ENCODE measurements around the gene CHD9. TPM values are rescaled to one million over a fixed set of nuclear protein-coding genes. Genes with fewer than 3 reads are reported as not detected.

The CHD9 gene
- total RNA-seq, 4 donors from 2014 or later: 49.2 to 85.7 (median 67.7) TPM

- intact Hi-C loops (cut with DNase I; ENCODE audit: low total_unique reads): no loop called here
- H3K4me3 ChIP-seq (ENCODE audit: low read depth, poor library complexity, severe bottlenecking): no peak overlapping the region
- DNase-seq (ENCODE audit: low spot score in 2 of 2): no peak
- no peak for TF ChIP-seq POLR2A (IDR thresholded peaks at IDR 0.05)
- WGBS, 2 donors: 17 to 23% methylated on average over 2 of the region's 2 CpGs
These were observed 158.8 kb downstream of the CHD9 start for GRCh38 chr16:53213542-53213941.

- intact Hi-C loops (cut with DNase I; ENCODE audit: low total_unique reads): no loop called here
- no peak overlapping the region for H3K4me3 ChIP-seq (ENCODE audit: low read depth, poor library complexity, severe bottlenecking)
- DNase-seq (ENCODE audit: low spot score in 2 of 2): no peak
- TF ChIP-seq, protein P1, sequence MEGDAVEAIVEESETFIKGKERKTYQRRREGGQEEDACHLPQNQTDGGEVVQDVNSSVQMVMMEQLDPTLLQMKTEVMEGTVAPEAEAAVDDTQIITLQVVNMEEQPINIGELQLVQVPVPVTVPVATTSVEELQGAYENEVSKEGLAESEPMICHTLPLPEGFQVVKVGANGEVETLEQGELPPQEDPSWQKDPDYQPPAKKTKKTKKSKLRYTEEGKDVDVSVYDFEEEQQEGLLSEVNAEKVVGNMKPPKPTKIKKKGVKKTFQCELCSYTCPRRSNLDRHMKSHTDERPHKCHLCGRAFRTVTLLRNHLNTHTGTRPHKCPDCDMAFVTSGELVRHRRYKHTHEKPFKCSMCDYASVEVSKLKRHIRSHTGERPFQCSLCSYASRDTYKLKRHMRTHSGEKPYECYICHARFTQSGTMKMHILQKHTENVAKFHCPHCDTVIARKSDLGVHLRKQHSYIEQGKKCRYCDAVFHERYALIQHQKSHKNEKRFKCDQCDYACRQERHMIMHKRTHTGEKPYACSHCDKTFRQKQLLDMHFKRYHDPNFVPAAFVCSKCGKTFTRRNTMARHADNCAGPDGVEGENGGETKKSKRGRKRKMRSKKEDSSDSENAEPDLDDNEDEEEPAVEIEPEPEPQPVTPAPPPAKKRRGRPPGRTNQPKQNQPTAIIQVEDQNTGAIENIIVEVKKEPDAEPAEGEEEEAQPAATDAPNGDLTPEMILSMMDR (IDR thresholded peaks at IDR 0.05): no peak
- TF ChIP-seq POLR2A (IDR thresholded peaks at IDR 0.05): no peak
- WGBS, 2 donors: 26 to 30% methylated on average over 2 of the region's 2 CpGs
These were observed 162.0 kb downstream of the CHD9 start for GRCh38 chr16:53216798-53217197.

DNA sequence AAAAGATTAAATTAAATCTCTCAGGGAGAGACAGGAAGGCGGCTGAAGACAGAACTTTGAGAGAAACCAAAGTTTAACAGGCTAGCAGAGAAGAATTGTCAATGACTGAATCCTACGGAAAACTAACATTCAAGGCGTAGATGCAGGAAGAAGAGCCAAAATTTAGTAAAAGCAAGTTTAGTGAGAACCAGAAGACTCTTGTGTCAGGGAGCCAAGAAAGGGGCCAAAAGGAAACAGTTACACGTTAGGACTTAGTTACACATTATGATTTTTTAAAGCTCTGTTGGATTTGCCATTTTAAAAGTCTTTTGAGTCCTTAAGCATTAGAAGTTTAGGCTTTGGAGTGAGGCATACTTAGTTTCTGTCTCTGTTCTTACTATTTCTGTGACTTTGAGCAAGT is 164.6 kb downstream of the CHD9 start:
- TF ChIP-seq POLR2A (IDR thresholded peaks at IDR 0.05): no peak
- TF ChIP-seq, protein P1 (IDR thresholded peaks at IDR 0.05): no peak
- no peak overlapping the region for H3K4me3 ChIP-seq (ENCODE audit: low read depth, poor library complexity, severe bottlenecking)
- intact Hi-C loops (cut with DNase I; ENCODE audit: low total_unique reads): no loop called here
- WGBS, 2 donors: 37 to 50% methylated on average over 4 of the region's 4 CpGs
- no peak for DNase-seq (ENCODE audit: low spot score in 2 of 2)

GRCh38 chr16:53219795-53220454 is 165.1 kb downstream of the CHD9 start:
- TF ChIP-seq POLR2A (IDR thresholded peaks at IDR 0.05): no peak
- TF ChIP-seq, protein P1 (IDR thresholded peaks at IDR 0.05): no peak
- intact Hi-C loops (cut with DNase I; ENCODE audit: low total_unique reads): no loop called here
- WGBS, 2 donors: 48 to 57% methylated on average over 2 of the region's 2 CpGs
- no peak overlapping the region for H3K4me3 ChIP-seq (ENCODE audit: low read depth, poor library complexity, severe bottlenecking)
- DNase-seq (ENCODE audit: low spot score in 2 of 2): no peak

GRCh38 chr16:53220585-53220984 is 165.8 kb downstream of the CHD9 start:
- TF ChIP-seq, protein P1 (IDR thresholded peaks at IDR 0.05): no peak
- no peak for TF ChIP-seq POLR2A (IDR thresholded peaks at IDR 0.05)
- no peak for DNase-seq (ENCODE audit: low spot score in 2 of 2)
- intact Hi-C loops (cut with DNase I; ENCODE audit: low total_unique reads): no loop called here
- no peak overlapping the region for H3K4me3 ChIP-seq (ENCODE audit: low read depth, poor library complexity, severe bottlenecking)
- 94 to 95% methylated on average over 2 of the region's 2 CpGs for WGBS, 2 donors

DNA sequence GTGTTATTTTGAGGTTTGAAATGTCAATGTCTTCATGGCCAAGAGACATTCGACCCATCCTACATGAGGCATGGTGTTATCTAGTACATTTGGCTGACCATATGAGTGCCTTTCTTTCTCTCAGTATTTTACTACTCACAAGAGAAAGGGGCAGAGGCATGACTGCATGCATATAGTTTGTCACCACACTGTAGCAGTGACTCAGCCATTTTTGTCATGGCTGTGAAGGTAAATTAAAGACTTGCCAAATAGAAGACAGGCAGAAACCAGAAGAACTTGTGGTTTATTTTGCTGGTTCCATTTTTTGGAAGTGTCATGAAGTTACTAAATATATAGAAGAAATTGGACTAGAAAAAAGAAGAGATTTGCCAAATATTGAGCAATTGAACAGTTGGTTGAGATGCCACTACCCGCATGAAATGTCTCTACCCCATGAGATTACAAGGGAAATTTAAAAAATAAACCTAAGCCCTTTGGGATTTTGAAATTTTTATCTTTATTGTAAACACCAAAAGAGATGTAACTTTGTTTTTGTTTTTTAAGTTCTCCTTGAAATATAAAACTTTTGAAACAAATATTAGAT is 170.3 kb downstream of the CHD9 start:
- H3K4me3 ChIP-seq (ENCODE audit: low read depth, poor library complexity, severe bottlenecking): no peak overlapping the region
- no peak for DNase-seq (ENCODE audit: low spot score in 2 of 2)
- TF ChIP-seq, protein P1 (IDR thresholded peaks at IDR 0.05): no peak
- no peak for TF ChIP-seq POLR2A (IDR thresholded peaks at IDR 0.05)
- WGBS, 2 donors: 65 to 76% methylated on average over 2 of the region's 2 CpGs
- intact Hi-C loops (cut with DNase I; ENCODE audit: low total_unique reads): no loop called here
